ENCODE results near the gene ANXA1. TPM values are rescaled to one million over a fixed set of nuclear protein-coding genes. Genes with fewer than 3 reads are reported as not detected.

Gene ANXA1
- total and polyA plus RNA-seq, 4 donors, result 378 to 788 (median 525) TPM

GRCh38 chr9:73148447-73148937 is 3.2 kb upstream of the ANXA1 start:
- H3K4me1 ChIP-seq (ENCODE audit: control insufficient read depth in 1 of 2, insufficient read depth in 2 of 2, low read length in 2 of 2), result peaks cover 2 to 4% of the 10 kb centered on the region in 2 donors
- H3K36me3 ChIP-seq (ENCODE audit: control insufficient read depth in 1 of 2, insufficient read depth in 2 of 2, low read length in 1 of 2), result no peaks in the 10 kb centered on the region
- no peaks in the 10 kb centered on the region for H3K9me3 ChIP-seq (ENCODE audit: control insufficient read depth, low read length)
- H3K4me3 ChIP-seq (ENCODE audit: low read length in 2 of 2), result no peak overlapping the region
- no peak overlapping the region for H3K27ac ChIP-seq (ENCODE audit: low read depth in 1 of 2, low read length in 2 of 2)
- no peaks in the 10 kb centered on the region for H3K27me3 ChIP-seq (ENCODE audit: control insufficient read depth in 1 of 2, insufficient read depth in 2 of 2, low read length in 1 of 2)
- no peak for ATAC-seq (ENCODE audit: low FRiP score)
- intact Hi-C loops (cut with DNase I), result loop anchor here in 1 of 2 donors (2.0 kb wide), 1 partner anchor 16 kb away; no protein-coding TSS in a partner anchor
- no peak for DNase-seq
- 65 to 72% methylated on average over 3 of the region's 3 CpGs for WGBS, 2 donors

GRCh38 chr9:73149371-73150067 is 2.1 kb upstream of the ANXA1 start:
- H3K27me3 ChIP-seq (ENCODE audit: control insufficient read depth in 1 of 2, insufficient read depth in 2 of 2, low read length in 1 of 2), result no peaks in the 10 kb centered on the region
- peaks cover under 1 to 2% of the 10 kb centered on the region in 2 donors for H3K4me1 ChIP-seq (ENCODE audit: control insufficient read depth in 1 of 2, insufficient read depth in 2 of 2, low read length in 2 of 2)
- no peaks in the 10 kb centered on the region for H3K36me3 ChIP-seq (ENCODE audit: control insufficient read depth in 1 of 2, insufficient read depth in 2 of 2, low read length in 1 of 2)
- no peak overlapping the region for H3K27ac ChIP-seq (ENCODE audit: low read depth in 1 of 2, low read length in 2 of 2)
- intact Hi-C loops (cut with DNase I), result loop anchor here in 1 of 2 donors (2.0 kb wide), 1 partner anchor 17 kb away; no protein-coding TSS in a partner anchor
- 0 to 3% methylated on average over 4 of the region's 4 CpGs for WGBS, 2 donors
- no peak for DNase-seq
- H3K4me3 ChIP-seq (ENCODE audit: low read length in 2 of 2), result peak overlapping the region in 1 of 2 donors; percentile 26
- no peaks in the 10 kb centered on the region for H3K9me3 ChIP-seq (ENCODE audit: control insufficient read depth, low read length)
- peak; percentile 76 for ATAC-seq (ENCODE audit: low FRiP score)

GRCh38 chr9:73152543-73152844 is 829 bp downstream of the ANXA1 start:
- Histone ChIP-seq H3K27me3 (ENCODE audit: control insufficient read depth in 1 of 2, insufficient read depth in 2 of 2, low read length in 1 of 2) (no peaks in the 10 kb centered on the region), H3K27ac (ENCODE audit: low read depth in 1 of 2, low read length in 2 of 2) (peak overlapping the region in 1 of 2 donors; percentile 67), H3K4me1 (ENCODE audit: control insufficient read depth in 1 of 2, insufficient read depth in 2 of 2, low read length in 2 of 2) (peaks cover 0 to 2% of the 10 kb centered on the region in 2 donors), H3K36me3 (ENCODE audit: control insufficient read depth in 1 of 2, insufficient read depth in 2 of 2, low read length in 1 of 2) (no peaks in the 10 kb centered on the region), H3K4me3 (ENCODE audit: low read length in 2 of 2) (peak overlapping the region; percentile 85 to 98), H3K9me3 (ENCODE audit: control insufficient read depth, low read length) (no peaks in the 10 kb centered on the region)
- intact Hi-C loops (cut with DNase I), result no loop called here
- ATAC-seq (ENCODE audit: low FRiP score), result peak; percentile 68
- no peak for DNase-seq

GRCh38 chr9:73152953-73153352 is 1.3 kb downstream of the ANXA1 start:
- no peaks in the 10 kb centered on the region for H3K9me3 ChIP-seq (ENCODE audit: control insufficient read depth, low read length)
- ATAC-seq (ENCODE audit: low FRiP score), result peak; percentile 69
- intact Hi-C loops (cut with DNase I), result no loop called here
- no peak for DNase-seq
- H3K27ac ChIP-seq (ENCODE audit: low read depth in 1 of 2, low read length in 2 of 2), result no peak overlapping the region
- H3K36me3 ChIP-seq (ENCODE audit: control insufficient read depth in 1 of 2, insufficient read depth in 2 of 2, low read length in 1 of 2), result no peaks in the 10 kb centered on the region
- peak overlapping the region; percentile 85 to 98 for H3K4me3 ChIP-seq (ENCODE audit: low read length in 2 of 2)
- no peaks in the 10 kb centered on the region for H3K27me3 ChIP-seq (ENCODE audit: control insufficient read depth in 1 of 2, insufficient read depth in 2 of 2, low read length in 1 of 2)
- 1 to 2% methylated on average over 2 of the region's 2 CpGs for WGBS, 2 donors
- peaks cover 2 to 3% of the 10 kb centered on the region in 2 donors for H3K4me1 ChIP-seq (ENCODE audit: control insufficient read depth in 1 of 2, insufficient read depth in 2 of 2, low read length in 2 of 2)

DNA sequence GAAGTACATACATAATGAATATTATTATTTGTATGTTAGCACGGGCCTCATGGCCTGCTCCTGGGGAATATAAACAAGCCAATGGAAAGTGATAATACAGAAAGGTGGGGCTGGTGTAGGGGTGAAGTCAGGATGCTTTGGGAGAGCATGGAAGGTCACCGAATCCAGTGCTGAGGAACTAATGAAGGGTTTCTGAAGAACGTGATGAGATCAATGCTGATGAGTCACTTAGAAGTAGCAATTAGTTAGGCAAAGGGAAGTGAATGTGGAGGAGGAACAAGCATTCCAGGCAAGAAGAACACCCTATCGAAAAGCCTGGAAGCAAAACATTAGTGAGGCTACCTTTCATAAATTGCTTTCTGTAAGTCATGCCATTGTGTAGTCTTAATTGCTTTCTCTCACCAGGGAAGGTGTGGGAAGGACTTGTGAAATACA is 2.1 kb downstream of the ANXA1 start:
- 2 to 6% methylated on average over 4 of the region's 4 CpGs for WGBS, 2 donors
- peak overlapping the region; percentile 88 to 98 for H3K4me3 ChIP-seq (ENCODE audit: low read length in 2 of 2)
- peak overlapping the region in 1 of 2 donors; percentile 14 for H3K27ac ChIP-seq (ENCODE audit: low read depth in 1 of 2, low read length in 2 of 2)
- ATAC-seq (ENCODE audit: low FRiP score) (peak; percentile 48), DNase-seq (no peak)
- H3K9me3 ChIP-seq (ENCODE audit: control insufficient read depth, low read length), result no peaks in the 10 kb centered on the region
- peaks cover 2 to 3% of the 10 kb centered on the region in 2 donors for H3K4me1 ChIP-seq (ENCODE audit: control insufficient read depth in 1 of 2, insufficient read depth in 2 of 2, low read length in 2 of 2)
- H3K36me3 ChIP-seq (ENCODE audit: control insufficient read depth in 1 of 2, insufficient read depth in 2 of 2, low read length in 1 of 2), result no peaks in the 10 kb centered on the region
- intact Hi-C loops (cut with DNase I), result no loop called here
- no peaks in the 10 kb centered on the region for H3K27me3 ChIP-seq (ENCODE audit: control insufficient read depth in 1 of 2, insufficient read depth in 2 of 2, low read length in 1 of 2)

GRCh38 chr9:73154271-73154670 is 2.6 kb downstream of the ANXA1 start:
- DNase-seq (no peak), ATAC-seq (ENCODE audit: low FRiP score) (no peak)
- Histone ChIP-seq H3K4me3 (ENCODE audit: low read length in 2 of 2) (peak overlapping the region; percentile 88 to 98), H3K9me3 (ENCODE audit: control insufficient read depth, low read length) (no peaks in the 10 kb centered on the region), H3K4me1 (ENCODE audit: control insufficient read depth in 1 of 2, insufficient read depth in 2 of 2, low read length in 2 of 2) (peaks cover 2 to 3% of the 10 kb centered on the region in 2 donors), H3K27ac (ENCODE audit: low read depth in 1 of 2, low read length in 2 of 2) (no peak overlapping the region), H3K36me3 (ENCODE audit: control insufficient read depth in 1 of 2, insufficient read depth in 2 of 2, low read length in 1 of 2) (peaks cover 0 to 2% of the 10 kb centered on the region in 2 donors), H3K27me3 (ENCODE audit: control insufficient read depth in 1 of 2, insufficient read depth in 2 of 2, low read length in 1 of 2) (no peaks in the 10 kb centered on the region)
- WGBS, 2 donors, result 34% methylated on average over 8 of the region's 8 CpGs
- intact Hi-C loops (cut with DNase I), result no loop called here

- peak overlapping the region; percentile 48 to 98 for H3K4me3 ChIP-seq (ENCODE audit: low read length in 2 of 2)
- intact Hi-C loops (cut with DNase I), result no loop called here
These were observed 3.1 kb downstream of the ANXA1 start for GRCh38 chr9:73154722-73155121.

DNA sequence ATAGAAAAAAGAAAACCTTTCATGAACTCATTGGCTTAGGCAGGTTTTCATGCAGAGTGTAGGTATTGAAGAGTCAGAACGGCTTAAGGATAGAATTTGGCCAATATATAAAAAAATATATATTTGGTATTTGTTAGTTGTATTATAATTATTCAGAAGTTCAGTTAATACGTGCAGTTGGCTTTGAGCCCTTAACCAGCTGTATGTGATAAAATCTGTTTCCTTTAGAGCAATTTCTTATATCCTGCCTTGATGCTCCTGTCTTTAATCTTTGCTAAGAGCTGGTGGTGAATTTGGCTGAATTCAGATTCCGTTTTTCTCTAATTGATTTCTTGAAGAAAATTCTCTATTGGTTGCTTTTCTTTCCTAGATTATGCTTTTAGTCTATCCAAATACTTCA is 3.7 kb downstream of the ANXA1 start:
- WGBS, 2 donors, result 47 to 57% methylated on average over 3 of the region's 3 CpGs

More at GRCh38 chr9:73154722-73155121, 3.1 kb downstream of the ANXA1 start:
- Histone ChIP-seq H3K9me3 (ENCODE audit: control insufficient read depth, low read length) (no peaks in the 10 kb centered on the region), H3K4me1 (ENCODE audit: control insufficient read depth in 1 of 2, insufficient read depth in 2 of 2, low read length in 2 of 2) (peaks cover 2 to 3% of the 10 kb centered on the region in 2 donors), H3K27me3 (ENCODE audit: control insufficient read depth in 1 of 2, insufficient read depth in 2 of 2, low read length in 1 of 2) (no peaks in the 10 kb centered on the region), H3K36me3 (ENCODE audit: control insufficient read depth in 1 of 2, insufficient read depth in 2 of 2, low read length in 1 of 2) (peaks cover 0 to 2% of the 10 kb centered on the region in 2 donors), H3K27ac (ENCODE audit: low read depth in 1 of 2, low read length in 2 of 2) (no peak overlapping the region)
- WGBS, 2 donors, result 73 to 83% methylated on average over 2 of the region's 2 CpGs
- ATAC-seq (ENCODE audit: low FRiP score), result no peak
- DNase-seq, result no peak

More for the DNA sequence above, 3.7 kb downstream of the ANXA1 start:
- peaks cover 0 to 2% of the 10 kb centered on the region in 2 donors for H3K36me3 ChIP-seq (ENCODE audit: control insufficient read depth in 1 of 2, insufficient read depth in 2 of 2, low read length in 1 of 2)
- peak overlapping the region in 1 of 2 donors; percentile 48 for H3K4me3 ChIP-seq (ENCODE audit: low read length in 2 of 2)
- H3K4me1 ChIP-seq (ENCODE audit: control insufficient read depth in 1 of 2, insufficient read depth in 2 of 2, low read length in 2 of 2), result peaks cover 2 to 3% of the 10 kb centered on the region in 2 donors
- H3K9me3 ChIP-seq (ENCODE audit: control insufficient read depth, low read length), result no peaks in the 10 kb centered on the region
- no peaks in the 10 kb centered on the region for H3K27me3 ChIP-seq (ENCODE audit: control insufficient read depth in 1 of 2, insufficient read depth in 2 of 2, low read length in 1 of 2)
- ATAC-seq (ENCODE audit: low FRiP score), result no peak
- DNase-seq, result no peak
- H3K27ac ChIP-seq (ENCODE audit: low read depth in 1 of 2, low read length in 2 of 2), result no peak overlapping the region
- intact Hi-C loops (cut with DNase I), result no loop called here

All from aorta (tissue), 5 donors.